A549 (cell line): ENCODE measurements around the gene CACNA1S.

Experiments used
- BHLHE40 ChIP-seq: IDR thresholded peaks from 2 replicates; pipeline ENCODE4 v1.6.1; 2012; ENCODE audit warnings: low read depth, low read length, inconsistent platforms
- CHD4 ChIP-seq: fragments of 200-600 bp; sonication (generic); IDR thresholded peaks from 2 replicates; pipeline ENCODE4 v1.6.1; 2016; ENCODE audit warnings: antibody characterized with exemption, mild to moderate bottlenecking, borderline replicate concordance
- CTCF ChIP-seq: fragments of >200 bp; sonication (Bioruptor Twin); formaldehyde crosslinking; IDR thresholded peaks from 3 replicates; pipeline ENCODE4 v1.5.1; 2016
- ELK1 ChIP-seq: fragments of 150-350 bp; IDR thresholded peaks from 2 replicates; pipeline ENCODE4 v1.6.1; 2014; ENCODE audit warnings: low read depth, mild to moderate bottlenecking, low read length
- HDAC2 ChIP-seq: fragments of 200-600 bp; sonication (generic); IDR thresholded peaks from 2 replicates; pipeline ENCODE4 v1.6.1; 2016
- JUN ChIP-seq, 2 experiments: fragments of >200 bp; sonication (Bioruptor Twin); formaldehyde crosslinking; IDR thresholded peaks; 2 replicates in 1 of 2; 3 replicates in 1 of 2; pipeline ENCODE4 v1.6.1; 2016 to 2017
- MAFK ChIP-seq: fragments of 450-650 bp; IDR thresholded peaks from 2 replicates; pipeline ENCODE4 v1.6.1; 2014; ENCODE audit not compliant: partially characterized antibody
- MAX ChIP-seq: IDR thresholded peaks from 2 replicates; pipeline ENCODE4 v1.6.1; 2012
- NR3C1 ChIP-seq: fragments of >200 bp; sonication (Bioruptor Twin); formaldehyde crosslinking; IDR thresholded peaks from 3 replicates; pipeline ENCODE4 v1.6.1; 2017
- POLR2A ChIP-seq: IDR thresholded peaks from 2 replicates; pipeline ENCODE4 v1.6.1; 2012; ENCODE audit warnings: mild to moderate bottlenecking, low read length
- POLR2AphosphoS2 ChIP-seq: conservative IDR thresholded peaks from 2 replicates; pipeline ENCODE4 v1.6.1; 2012; ENCODE audit warnings: low read length, improper control_type of control experiment, inconsistent platforms
- RCOR1 ChIP-seq: fragments of 150-350 bp; IDR thresholded peaks from 2 replicates; pipeline ENCODE4 v1.6.1; 2014; ENCODE audit warnings: antibody characterized with exemption, low read length, low read depth
- USF2 ChIP-seq: fragments of 450-650 bp; IDR thresholded peaks from 2 replicates; pipeline ENCODE4 v1.6.1; 2014; ENCODE audit warnings: antibody characterized with exemption
- TF ChIP-seq, protein P1 (sequence below): fragments of 200-600 bp; sonication (generic); IDR thresholded peaks from 2 replicates; pipeline ENCODE4 v1.6.1; 2016; ENCODE audit warnings: antibody characterized with exemption, mild to moderate bottlenecking, moderate library complexity

DNA sequence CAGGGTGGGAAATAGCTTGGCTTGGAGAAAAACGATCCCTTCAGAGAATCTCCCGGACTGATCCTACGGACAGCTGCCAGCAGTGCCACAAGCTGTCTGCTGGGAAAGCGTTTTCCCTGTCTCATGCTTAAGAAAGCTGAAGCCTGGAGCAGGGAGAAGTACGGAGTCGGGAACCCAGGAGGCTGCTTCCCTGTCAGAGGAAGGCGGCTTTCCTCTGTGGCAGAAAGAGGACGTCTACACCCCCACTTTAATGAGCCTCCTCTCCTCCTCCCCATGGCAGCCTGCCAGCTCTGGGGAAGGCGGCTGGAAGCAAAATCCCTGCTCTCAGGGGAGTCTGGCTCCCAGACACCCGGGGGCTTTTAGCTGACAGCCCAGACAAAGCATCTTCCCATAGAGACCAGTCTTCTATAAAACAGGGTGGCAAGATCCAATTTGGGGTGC, 96.0 kb downstream of the CACNA1S start:
- TF ChIP-seq JUN (IDR thresholded peaks at IDR 0.05) (no peak), MAX (no peak), POLR2A (no peak), MAFK (no peak), CHD4 (no peak), CTCF (no peak), POLR2AphosphoS2 (no peak), NR3C1 (no peak), USF2 (no peak), BHLHE40 (no peak), RCOR1 (no peak), ELK1 (no peak), HDAC2 (no peak)
- TF ChIP-seq, protein P1, sequence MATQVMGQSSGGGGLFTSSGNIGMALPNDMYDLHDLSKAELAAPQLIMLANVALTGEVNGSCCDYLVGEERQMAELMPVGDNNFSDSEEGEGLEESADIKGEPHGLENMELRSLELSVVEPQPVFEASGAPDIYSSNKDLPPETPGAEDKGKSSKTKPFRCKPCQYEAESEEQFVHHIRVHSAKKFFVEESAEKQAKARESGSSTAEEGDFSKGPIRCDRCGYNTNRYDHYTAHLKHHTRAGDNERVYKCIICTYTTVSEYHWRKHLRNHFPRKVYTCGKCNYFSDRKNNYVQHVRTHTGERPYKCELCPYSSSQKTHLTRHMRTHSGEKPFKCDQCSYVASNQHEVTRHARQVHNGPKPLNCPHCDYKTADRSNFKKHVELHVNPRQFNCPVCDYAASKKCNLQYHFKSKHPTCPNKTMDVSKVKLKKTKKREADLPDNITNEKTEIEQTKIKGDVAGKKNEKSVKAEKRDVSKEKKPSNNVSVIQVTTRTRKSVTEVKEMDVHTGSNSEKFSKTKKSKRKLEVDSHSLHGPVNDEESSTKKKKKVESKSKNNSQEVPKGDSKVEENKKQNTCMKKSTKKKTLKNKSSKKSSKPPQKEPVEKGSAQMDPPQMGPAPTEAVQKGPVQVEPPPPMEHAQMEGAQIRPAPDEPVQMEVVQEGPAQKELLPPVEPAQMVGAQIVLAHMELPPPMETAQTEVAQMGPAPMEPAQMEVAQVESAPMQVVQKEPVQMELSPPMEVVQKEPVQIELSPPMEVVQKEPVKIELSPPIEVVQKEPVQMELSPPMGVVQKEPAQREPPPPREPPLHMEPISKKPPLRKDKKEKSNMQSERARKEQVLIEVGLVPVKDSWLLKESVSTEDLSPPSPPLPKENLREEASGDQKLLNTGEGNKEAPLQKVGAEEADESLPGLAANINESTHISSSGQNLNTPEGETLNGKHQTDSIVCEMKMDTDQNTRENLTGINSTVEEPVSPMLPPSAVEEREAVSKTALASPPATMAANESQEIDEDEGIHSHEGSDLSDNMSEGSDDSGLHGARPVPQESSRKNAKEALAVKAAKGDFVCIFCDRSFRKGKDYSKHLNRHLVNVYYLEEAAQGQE, result no peak
